Endothelial cell of umbilical vein (primary cell): Measurements from ENCODE around the gene NHERF2. TPM values are rescaled to one million over a fixed set of nuclear protein-coding genes. Genes with fewer than 3 reads are reported as not detected.

Experiments
- BruUV-seq: library from RNA; stranded (reverse); fragments of 400-500 nt; replicated peaks from 2 replicates; lab custom pipeline; 2021; lab: Mats Ljungman, UMichigan
- CTCF ChIA-PET: fragments of 300-600, 350-600 bp; sonication (Branson Sonifier 250); formaldehyde crosslinking; loops from one replicate; lab custom pipeline; 2021; ENCODE audit warnings: antibody characterized with exemption, inconsistent platforms; lab: Charles Lee
- POLR2A ChIA-PET: fragments of 300-600, 350-600 bp; sonication (Branson Sonifier 250); formaldehyde crosslinking; loops from one replicate; lab custom pipeline; 2021; ENCODE audit warnings: antibody characterized with exemption, inconsistent platforms; lab: Charles Lee
- DNase-seq: peaks from one replicate; pipeline ENCODE4 v3.0.0-alpha.2; 2011; ENCODE audit warnings: low read depth, low spot score
- FAIRE-seq: peaks from 2 replicates; lab custom pipeline; 2011; peaks lifted over from hg19 to GRCh38; lab: Jason Lieb, UNC
- H2AFZ ChIP-seq: 2 replicates; pipeline ENCODE4 v1.6.0; 2012; ENCODE audit warnings: low read depth, low read length, control low read depth, inconsistent platforms
- H3K27ac ChIP-seq: 2 replicates; pipeline ENCODE4 v1.5.1; 2011; ENCODE audit warnings: low read depth, mild to moderate bottlenecking, control low read depth, low read length, moderate library complexity; ENCODE audit not compliant: insufficient read depth
- H3K27me3 ChIP-seq, 2 experiments: 2 replicates each; pipeline versions ENCODE4 v1.6.0 to v1.6.1; 2011; ENCODE audit warnings: low read length in 2 of 2, mixed read lengths in 1 of 2; ENCODE audit not compliant: control insufficient read depth in 2 of 2, insufficient read depth in 2 of 2
- H3K36me3 ChIP-seq, 2 experiments: 2 replicates in 1 of 2; 3 replicates in 1 of 2; pipeline ENCODE4 v1.5.1; 2011; ENCODE audit warnings: low read length in 2 of 2, mild to moderate bottlenecking in 1 of 2, moderate library complexity in 1 of 2; ENCODE audit not compliant: control insufficient read depth in 2 of 2, insufficient read depth in 2 of 2; ENCODE audit errors: extremely low read depth in 1 of 2
- H3K4me1 ChIP-seq: 3 replicates; pipeline ENCODE4 v1.5.1; 2011; ENCODE audit warnings: mild to moderate bottlenecking, low read length; ENCODE audit not compliant: control insufficient read depth, insufficient read depth; ENCODE audit errors: extremely low read depth
- H3K4me2 ChIP-seq: 2 replicates; pipeline ENCODE4 v1.6.1; 2011; ENCODE audit warnings: low read length, control low read depth, mixed read lengths; ENCODE audit not compliant: insufficient read depth
- H3K4me3 ChIP-seq, 3 experiments: fragments of 200-600 bp in 1 of 3; sonication (generic), shearing (Covaris generic) in 1 of 3; replicated peaks in 1 of 3; 2 replicates each; pipeline ENCODE4 v1.5.1; 2011 to 2016; ENCODE audit warnings: control low read depth in 3 of 3, low read length in 3 of 3, mild to moderate bottlenecking in 2 of 3, inconsistent platforms in 1 of 3, low read depth in 1 of 3, moderate library complexity in 1 of 3; ENCODE audit not compliant: insufficient read depth in 1 of 3
- H3K79me2 ChIP-seq: 2 replicates; pipeline ENCODE4 v1.6.0; 2012; ENCODE audit warnings: low read length, inconsistent platforms; ENCODE audit not compliant: control insufficient read depth, insufficient read depth
- H3K9ac ChIP-seq: replicated peaks from 2 replicates; pipeline ENCODE3; 2011; ENCODE audit warnings: low read length, control low read depth; ENCODE audit not compliant: insufficient read depth; ENCODE audit errors: extremely low read depth
- H3K9me1 ChIP-seq: replicated peaks from 3 replicates; pipeline ENCODE4 v1.6.0; 2011; ENCODE audit warnings: mild to moderate bottlenecking, low read length; ENCODE audit not compliant: control insufficient read depth, insufficient read depth; ENCODE audit errors: extremely low read depth
- H3K9me3 ChIP-seq: replicated peaks from 2 replicates; pipeline ENCODE4 v1.5.1; 2012; ENCODE audit warnings: low read length, inconsistent platforms; ENCODE audit not compliant: control insufficient read depth, insufficient read depth
- H4K20me1 ChIP-seq: replicated peaks from 2 replicates; pipeline ENCODE3; 2011; ENCODE audit warnings: mild to moderate bottlenecking, low read length; ENCODE audit not compliant: control insufficient read depth, insufficient read depth; ENCODE audit errors: extremely low read depth
- CTCF ChIP-seq, 2 donors: IDR thresholded peaks; 1 replicate in 1 of 2; 2 replicates in 1 of 2; pipeline ENCODE4 v1.5.1; 2011; ENCODE audit warnings: low read length in 2 of 2, mild to moderate bottlenecking in 2 of 2, moderate library complexity in 2 of 2, control low read depth in 1 of 2, inconsistent platforms in 1 of 2, low read depth in 1 of 2; ENCODE audit not compliant: insufficient read depth in 1 of 2; ENCODE audit errors: extremely low read depth in 1 of 2
- EZH2 ChIP-seq: IDR thresholded peaks from 2 replicates; pipeline ENCODE4 v1.6.1; 2012; ENCODE audit warnings: borderline replicate concordance, low read depth, mild to moderate bottlenecking, moderate library complexity, low read length, inconsistent platforms; ENCODE audit not compliant: severe bottlenecking
- FOS ChIP-seq: IDR thresholded peaks from 2 replicates; pipeline ENCODE4 v1.6.1; 2011; ENCODE audit warnings: mild to moderate bottlenecking, low read length, moderate library complexity, borderline replicate concordance; ENCODE audit not compliant: insufficient read depth
- GATA2 ChIP-seq: IDR thresholded peaks from 2 replicates; pipeline ENCODE4 v1.7.0; 2011; ENCODE audit warnings: low read depth, mild to moderate bottlenecking, moderate library complexity, mixed read lengths, low read length; ENCODE audit not compliant: insufficient read length, insufficient read depth
- JUN ChIP-seq: IDR thresholded peaks from 2 replicates; pipeline ENCODE4 v1.6.1; 2011; ENCODE audit warnings: borderline replicate concordance, low read depth; ENCODE audit not compliant: insufficient read length, insufficient read depth
- MAX ChIP-seq: IDR thresholded peaks from 2 replicates; pipeline ENCODE4 v1.6.1; 2011; ENCODE audit not compliant: insufficient read depth, insufficient read length
- MYC ChIP-seq: IDR thresholded peaks from one replicate; pipeline ENCODE4 v1.6.1; 2011; ENCODE audit warnings: mild to moderate bottlenecking, low read depth, low read length
- POLR2A ChIP-seq: IDR thresholded peaks from 2 replicates; pipeline ENCODE4 v1.6.1; 2012; ENCODE audit warnings: low read depth, mild to moderate bottlenecking, control low read depth, low read length
- POLR2AphosphoS5 ChIP-seq: IDR thresholded peaks from 2 replicates; pipeline ENCODE4 v1.6.1; 2012; ENCODE audit warnings: low read depth, mild to moderate bottlenecking, control low read depth, low read length, moderate library complexity; ENCODE audit not compliant: insufficient read depth
- dilution Hi-C: fragments of 300-500 bp; cut with MboI; formaldehyde crosslinking; loops from one replicate; pipeline ENCODE4 v1.15.0; 2019; ENCODE audit warnings: low sequenced_read_pairs; ENCODE audit not compliant: extremely low pct_ligation_motif_present
- intact Hi-C: fragments of 100-400 bp; cut with micrococcal nuclease; formaldehyde crosslinking; loops from one replicate; pipeline ENCODE4 v1.10.0; 2022
- polyA plus RNA-seq, 4 experiments: library from polyadenylated mRNA; depleted of rRNA in 3 of 4; stranded (reverse) in 3 of 4; unstranded in 1 of 4; fragments of >200 nt; gene quantifications; 2 replicates each; pipeline versions ENCODE4 v1.2.1 to v1.2.3, GENCODE V29; 2011 to 2012; ENCODE audit warnings: missing spikeins in 1 of 4
- total RNA-seq: library from RNA; stranded (reverse); gene quantifications from 2 replicates; pipeline ENCODE4 v1.2.3, GENCODE V29; 2021

Gene NHERF2
- total and polyA plus RNA-seq, 2 donors (not counting 3 experiments of a cell fraction or from before 2014, with no cell fraction given), result 65.2 to 71.2 TPM

- Histone ChIP-seq H3K4me1 (no peaks in the 10 kb centered on the region), H4K20me1 (no peaks in the 10 kb centered on the region), H3K9me1 (no peaks in the 10 kb centered on the region), H3K27me3 (no peaks in the 10 kb centered on the region), H3K4me3 (no peak overlapping the region), H3K4me2 (no peak overlapping the region), H3K9ac (no peak overlapping the region), H2AFZ (no peak overlapping the region), H3K9me3 (no peaks in the 10 kb centered on the region), H3K36me3 (peaks cover 2 to 46% of the 10 kb centered on the region in 2 experiments), H3K79me2 (no peaks in the 10 kb centered on the region), H3K27ac (no peak overlapping the region)
- no TSS peak for BruUV-seq
- FAIRE-seq, result no peak
- intact Hi-C loops, result no loop called here
- POLR2A ChIA-PET, result no interaction called here
- CTCF ChIA-PET, result no interaction called here
- TF ChIP-seq JUN (no peak), FOS (no peak), MYC (no peak), EZH2 (no peak)
- no peak for DNase-seq
- dilution Hi-C loops, result no loop called here
Observed at GRCh38 chr16:2075631-2076030, 48.9 kb downstream of the NHERF2 start.

GRCh38 chr16:2076072-2076865 is 49.6 kb downstream of the NHERF2 start:
- Histone ChIP-seq H3K4me3 (no peak overlapping the region), H3K9me3 (no peaks in the 10 kb centered on the region), H3K27ac (no peak overlapping the region), H3K9me1 (no peaks in the 10 kb centered on the region), H2AFZ (no peak overlapping the region), H3K79me2 (no peaks in the 10 kb centered on the region), H3K4me2 (no peak overlapping the region), H3K4me1 (no peaks in the 10 kb centered on the region), H3K36me3 (peaks cover 2 to 51% of the 10 kb centered on the region in 2 experiments), H4K20me1 (no peaks in the 10 kb centered on the region), H3K9ac (no peak overlapping the region), H3K27me3 (no peaks in the 10 kb centered on the region)
- CTCF ChIA-PET, result interaction anchor here (0.8 kb wide), 1 partner anchor 9 kb away, joined by 3 read pairs; no protein-coding TSS in a partner anchor
- dilution Hi-C loops (no loop called here), intact Hi-C loops (no loop called here)
- FAIRE-seq (no peak), DNase-seq (no peak)
- no TSS peak for BruUV-seq
- TF ChIP-seq MYC, result no peak
- no peak for TF ChIP-seq EZH2
- TF ChIP-seq GATA2, result no peak
- no peak for TF ChIP-seq POLR2A
- TF ChIP-seq POLR2AphosphoS5, result no peak
- TF ChIP-seq JUN, result no peak
- TF ChIP-seq FOS, result no peak
- TF ChIP-seq MAX, result no peak
- no peak for TF ChIP-seq CTCF (IDR thresholded peaks at IDR 0.05; ENCODE audit: extremely low read depth in 1 of 2, insufficient read depth in 1 of 2, low read depth in 1 of 2, low read length in 2 of 2)
- POLR2A ChIA-PET, result no interaction called here
